ENCODE results near the gene SLC26A3.
"Not testable (repeated sequence)": the region's sequence is repeated elsewhere in the genome, so short reads cannot be mapped to it uniquely, and the experiment has no call there.

Gene SLC26A3

GRCh38 chr7:107803009-107803610 lies at the start of gene SLC26A3:
TSS of gene SLC26A3 (minus strand) at chr7:107803223. CDS start at chr7:107794509, 8,714 bp downstream.
- no peak for DNase-seq (ENCODE audit: low read depth)

GRCh38 chr7:107850643-107851042 lies 47.6 kb upstream of the SLC26A3 start:
- no peak for DNase-seq (ENCODE audit: low read depth)

- peak; percentile 90 for DNase-seq (ENCODE audit: low read depth)
Observed at GRCh38 chr7:107850216-107850615, 47.2 kb upstream of the SLC26A3 start.

- not testable (repeated sequence) for DNase-seq (ENCODE audit: low read depth)
Observed at GRCh38 chr7:107848211-107848610, 45.2 kb upstream of the SLC26A3 start.

GRCh38 chr7:107847836-107848175 lies 44.8 kb upstream of the SLC26A3 start:
- DNase-seq (ENCODE audit: low read depth): not testable (repeated sequence)

- no peak for DNase-seq (ENCODE audit: low read depth)
Observed at GRCh38 chr7:107847168-107847835, 44.3 kb upstream of the SLC26A3 start.

GRCh38 chr7:107846324-107846723 lies 43.3 kb upstream of the SLC26A3 start:
- no peak for DNase-seq (ENCODE audit: low read depth)

- DNase-seq (ENCODE audit: low read depth): no peak
Observed at GRCh38 chr7:107843184-107843583, 40.2 kb upstream of the SLC26A3 start.

GRCh38 chr7:107842213-107842612 lies 39.2 kb upstream of the SLC26A3 start:
- no peak for DNase-seq (ENCODE audit: low read depth)

- DNase-seq (ENCODE audit: low read depth): no peak
Observed at GRCh38 chr7:107838816-107839565, 36.0 kb upstream of the SLC26A3 start.

- DNase-seq (ENCODE audit: low read depth): no peak
Observed at GRCh38 chr7:107838024-107838601, 35.1 kb upstream of the SLC26A3 start.

- DNase-seq (ENCODE audit: low read depth): no peak
Observed at GRCh38 chr7:107837145-107837512, 34.1 kb upstream of the SLC26A3 start.

- peak; percentile 50 for DNase-seq (ENCODE audit: low read depth)
Observed at GRCh38 chr7:107836237-107837144, 33.5 kb upstream of the SLC26A3 start.

- DNase-seq (ENCODE audit: low read depth): no peak
Observed at GRCh38 chr7:107834401-107834800, 31.4 kb upstream of the SLC26A3 start.

GRCh38 chr7:107833684-107834106 lies 30.7 kb upstream of the SLC26A3 start:
- DNase-seq (ENCODE audit: low read depth): no peak

GRCh38 chr7:107830420-107830819 lies 27.4 kb upstream of the SLC26A3 start:
- DNase-seq (ENCODE audit: low read depth): no peak

- DNase-seq (ENCODE audit: low read depth): no peak
Observed at GRCh38 chr7:107828540-107828939, 25.5 kb upstream of the SLC26A3 start.

- no peak for DNase-seq (ENCODE audit: low read depth)
Observed at GRCh38 chr7:107827501-107827900, 24.5 kb upstream of the SLC26A3 start.

- no peak for DNase-seq (ENCODE audit: low read depth)
Observed at GRCh38 chr7:107826451-107826850, 23.4 kb upstream of the SLC26A3 start.

GRCh38 chr7:107824858-107825257 lies 21.8 kb upstream of the SLC26A3 start:
- no peak for DNase-seq (ENCODE audit: low read depth)

GRCh38 chr7:107818622-107819021 lies 15.6 kb upstream of the SLC26A3 start:
- no peak for DNase-seq (ENCODE audit: low read depth)
